ENCODE measurements around the gene PRR5.
A peak's percentile ranks its signal among the peaks of the same experiment; 100 is the strongest.
"Not testable (repeated sequence)": the region's sequence is repeated elsewhere in the genome, so short reads cannot be mapped to it uniquely, and the experiment has no call there.

The PRR5 gene, protein sequence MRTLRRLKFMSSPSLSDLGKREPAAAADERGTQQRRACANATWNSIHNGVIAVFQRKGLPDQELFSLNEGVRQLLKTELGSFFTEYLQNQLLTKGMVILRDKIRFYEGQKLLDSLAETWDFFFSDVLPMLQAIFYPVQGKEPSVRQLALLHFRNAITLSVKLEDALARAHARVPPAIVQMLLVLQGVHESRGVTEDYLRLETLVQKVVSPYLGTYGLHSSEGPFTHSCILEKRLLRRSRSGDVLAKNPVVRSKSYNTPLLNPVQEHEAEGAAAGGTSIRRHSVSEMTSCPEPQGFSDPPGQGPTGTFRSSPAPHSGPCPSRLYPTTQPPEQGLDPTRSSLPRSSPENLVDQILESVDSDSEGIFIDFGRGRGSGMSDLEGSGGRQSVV

DNA sequence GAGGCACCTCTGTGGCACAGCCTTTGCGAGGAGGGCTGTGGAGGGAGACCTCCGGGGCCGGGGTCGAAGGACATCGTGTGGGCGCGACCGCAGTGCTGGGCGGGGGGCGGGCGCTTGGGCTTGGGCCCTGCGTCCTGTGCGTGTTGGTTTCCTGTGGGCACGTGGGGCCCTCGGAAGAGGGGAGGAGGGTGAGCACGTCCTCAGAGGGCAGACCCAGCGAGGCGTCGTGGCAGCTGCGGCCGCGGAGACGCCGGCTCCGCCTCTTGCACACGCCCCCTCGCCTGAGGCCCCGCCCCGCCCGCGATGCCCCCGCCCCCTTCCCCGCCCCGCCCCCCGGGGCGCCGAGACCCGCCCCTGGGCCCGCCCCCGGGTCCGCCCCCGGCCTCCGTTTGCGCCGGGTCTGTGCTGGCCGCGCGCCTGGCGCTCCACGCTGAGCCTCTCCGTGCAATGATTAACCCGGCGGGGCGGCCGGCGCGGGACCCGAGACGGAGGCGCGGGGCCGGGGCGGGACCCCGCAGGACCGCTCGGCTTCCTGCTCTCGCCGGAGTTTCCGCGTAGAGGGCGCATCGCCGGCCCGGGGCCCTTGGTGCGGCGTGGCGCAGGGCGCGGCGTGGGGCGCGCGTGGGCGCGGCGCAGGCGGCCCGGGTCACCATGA is at the start of gene PRR5:
TSS of gene PRR5 (plus strand) at position 381 of the 655 bp plus-strand sequence. CDS start at position 652, 271 bp downstream.
- peak; percentile 76 for DNase-seq (ENCODE audit: low read depth in 2 of 2)

- DNase-seq (ENCODE audit: low read depth in 2 of 2), result not testable (repeated sequence)
Observed at GRCh38 chr22:44652866-44653265, 49.1 kb upstream of the PRR5 start.

- peak in 1 of 2 experiments; percentile 31 for DNase-seq (ENCODE audit: low read depth in 2 of 2)
Observed at GRCh38 chr22:44658311-44658953, 43.6 kb upstream of the PRR5 start.

DNA sequence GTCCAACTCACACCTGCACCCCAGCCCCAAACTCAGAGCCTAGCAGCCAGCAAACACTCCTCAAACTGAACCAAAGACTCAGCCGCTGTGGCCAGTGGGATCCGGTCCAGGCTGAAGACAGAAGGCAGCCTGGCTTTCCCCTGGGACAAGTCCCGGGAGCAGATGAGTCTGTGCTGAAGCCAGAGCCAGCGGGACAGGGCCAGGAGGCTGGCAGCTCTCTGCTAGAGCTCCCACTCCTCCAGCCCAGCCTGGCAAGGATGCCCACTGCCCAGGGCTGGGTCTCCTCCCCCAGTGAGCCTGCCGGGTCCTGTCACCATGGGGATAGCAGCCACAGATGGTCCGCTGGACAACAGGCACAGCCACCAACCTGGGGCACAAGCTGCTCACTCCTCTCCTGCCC is 42.9 kb upstream of the PRR5 start:
- no peak for DNase-seq (ENCODE audit: low read depth in 2 of 2)

DNA sequence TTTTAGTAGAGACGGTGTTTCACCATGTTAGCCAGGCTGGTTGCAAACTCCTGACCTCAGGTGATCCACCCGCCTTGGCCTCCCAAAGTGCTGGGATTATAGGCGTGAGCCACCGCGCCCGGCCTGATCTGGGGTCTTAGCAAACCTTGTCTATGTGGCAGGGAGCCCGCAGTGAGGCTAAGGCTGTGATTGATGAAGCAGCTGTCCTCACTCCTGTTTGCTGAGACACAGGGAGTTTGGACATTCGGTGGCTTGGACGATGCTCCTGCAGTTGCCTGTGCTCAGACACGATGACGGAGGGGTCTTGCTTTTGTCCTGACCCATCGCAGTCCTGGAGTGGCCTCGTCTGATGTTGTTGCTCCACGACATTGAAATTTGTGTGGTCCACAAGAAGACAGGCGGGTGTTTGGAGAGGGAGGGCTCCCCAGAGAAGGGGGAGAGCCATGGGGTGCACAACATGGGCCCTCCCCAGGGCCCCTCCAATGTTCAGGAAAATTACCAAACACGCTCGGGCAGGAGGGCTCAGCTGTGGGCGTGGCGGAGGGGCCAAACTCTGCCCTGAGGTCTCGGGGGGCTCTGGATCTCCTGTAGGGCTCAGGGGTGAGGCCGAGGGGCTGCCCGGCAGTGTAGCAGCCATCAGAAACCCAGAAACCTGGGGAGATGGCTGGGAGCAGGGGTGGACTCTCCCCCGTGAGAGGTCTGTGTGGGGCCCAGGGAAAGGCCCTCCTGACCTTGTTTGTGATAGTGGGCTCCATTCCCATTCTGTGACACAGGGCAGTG is 41.8 kb upstream of the PRR5 start:
- no peak for DNase-seq (ENCODE audit: low read depth in 2 of 2)

DNA sequence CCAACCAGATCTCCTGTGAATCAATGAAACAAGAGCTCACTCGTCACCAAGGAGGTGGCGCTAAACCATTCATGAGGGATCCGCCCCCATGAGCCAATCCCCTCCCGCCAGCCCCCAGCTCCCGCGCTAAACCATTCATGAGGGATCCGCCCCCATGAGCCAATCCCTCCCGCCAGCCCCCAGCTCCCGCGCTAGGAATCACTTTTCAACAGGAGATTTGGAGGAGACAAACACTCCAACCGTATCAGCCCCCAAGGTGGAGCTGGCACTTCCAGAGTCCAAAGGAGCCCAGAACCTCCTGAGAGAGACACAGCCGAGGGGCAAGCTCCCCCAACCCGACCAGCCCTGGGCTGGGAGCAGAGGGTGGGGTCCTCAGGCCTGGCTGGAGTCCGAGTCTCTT is 40.9 kb upstream of the PRR5 start:
- DNase-seq (ENCODE audit: low read depth in 2 of 2), result no peak

- DNase-seq (ENCODE audit: low read depth in 2 of 2), result no peak
Observed at GRCh38 chr22:44661659-44662569, 40.1 kb upstream of the PRR5 start.

DNA sequence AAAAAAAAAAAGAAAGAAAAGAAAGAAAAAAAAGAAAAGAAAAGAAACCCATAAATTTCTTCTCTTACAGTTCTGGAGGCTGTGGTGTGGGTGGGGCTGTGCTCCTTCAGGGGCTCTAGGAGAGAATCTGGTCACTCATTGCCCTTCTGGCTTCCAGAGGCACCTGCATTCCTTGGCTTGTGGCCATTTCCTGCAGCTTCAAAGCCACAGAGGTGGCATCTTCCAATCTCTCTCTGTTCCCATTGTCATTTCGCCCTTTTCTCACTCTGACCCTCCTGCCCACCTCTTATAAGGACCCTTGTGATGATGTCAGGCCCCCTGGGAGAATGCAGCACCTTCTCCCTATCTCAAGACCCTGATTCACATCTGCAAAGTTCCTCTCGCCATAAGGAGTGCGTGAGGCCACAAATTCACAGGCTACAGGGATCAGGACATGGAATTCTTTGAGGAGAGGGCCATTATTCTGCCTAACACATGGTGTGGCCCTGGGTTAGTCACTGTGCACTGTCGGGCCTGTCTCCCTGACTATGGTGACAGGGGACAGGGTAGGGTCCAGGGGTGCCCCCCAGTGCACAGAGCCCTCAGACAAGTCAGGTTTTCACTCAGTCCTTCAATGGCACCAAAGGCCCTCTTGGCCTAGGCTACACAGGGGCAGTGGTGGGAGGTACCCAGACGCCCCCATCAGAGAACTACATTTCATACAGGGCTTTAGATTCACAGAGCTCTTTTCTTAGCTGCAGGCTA is 38.6 kb upstream of the PRR5 start:
- no peak for DNase-seq (ENCODE audit: low read depth in 2 of 2)

DNA sequence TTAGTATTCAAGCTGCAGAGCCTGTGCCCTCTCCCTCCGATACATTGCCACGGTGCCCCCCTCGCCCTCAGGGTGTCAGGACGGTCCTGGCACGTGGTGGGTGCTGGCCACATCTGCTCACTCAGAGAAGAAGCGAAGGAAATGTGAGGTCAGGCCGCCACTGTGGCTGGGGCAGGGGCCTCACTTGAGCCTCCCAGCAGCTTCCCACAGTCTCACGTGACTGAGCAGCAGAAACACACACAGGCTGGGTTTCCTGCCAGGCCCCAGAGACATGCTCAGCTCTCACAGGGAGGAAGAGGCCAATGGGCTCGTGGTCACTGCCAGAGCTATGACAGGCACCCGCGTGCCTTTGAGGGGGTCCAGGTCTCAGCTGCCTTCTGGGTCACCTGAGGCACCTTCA is 37.9 kb upstream of the PRR5 start:
- no peak for DNase-seq (ENCODE audit: low read depth in 2 of 2)

DNA sequence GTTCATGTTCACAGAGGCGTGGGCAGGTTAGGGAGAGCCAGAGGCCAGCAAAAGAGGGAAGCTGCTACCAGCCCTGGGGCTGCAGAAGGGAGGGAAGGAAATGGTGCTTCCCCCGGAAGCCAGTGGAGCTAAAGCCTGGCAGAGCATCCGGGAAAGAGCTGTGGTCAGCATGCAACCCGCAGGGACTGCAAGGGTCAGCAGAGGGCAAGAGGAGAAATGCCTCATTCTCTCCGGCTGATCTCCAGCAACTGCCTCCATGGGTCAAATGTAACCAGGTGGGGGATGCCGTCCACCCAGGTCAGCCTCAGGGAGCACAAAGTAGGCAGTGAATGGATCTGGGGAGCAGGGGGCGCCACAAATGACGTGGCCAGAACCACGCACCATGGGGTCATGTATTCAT is 36.9 kb upstream of the PRR5 start:
- no peak for DNase-seq (ENCODE audit: low read depth in 2 of 2)

- no peak for DNase-seq (ENCODE audit: low read depth in 2 of 2)
Observed at GRCh38 chr22:44666207-44666585, 35.8 kb upstream of the PRR5 start.

- no peak for DNase-seq (ENCODE audit: low read depth in 2 of 2)
Observed at GRCh38 chr22:44667276-44667675, 34.7 kb upstream of the PRR5 start.

GRCh38 chr22:44667829-44668189 is 34.2 kb upstream of the PRR5 start:
- no peak for DNase-seq (ENCODE audit: low read depth in 2 of 2)

DNA sequence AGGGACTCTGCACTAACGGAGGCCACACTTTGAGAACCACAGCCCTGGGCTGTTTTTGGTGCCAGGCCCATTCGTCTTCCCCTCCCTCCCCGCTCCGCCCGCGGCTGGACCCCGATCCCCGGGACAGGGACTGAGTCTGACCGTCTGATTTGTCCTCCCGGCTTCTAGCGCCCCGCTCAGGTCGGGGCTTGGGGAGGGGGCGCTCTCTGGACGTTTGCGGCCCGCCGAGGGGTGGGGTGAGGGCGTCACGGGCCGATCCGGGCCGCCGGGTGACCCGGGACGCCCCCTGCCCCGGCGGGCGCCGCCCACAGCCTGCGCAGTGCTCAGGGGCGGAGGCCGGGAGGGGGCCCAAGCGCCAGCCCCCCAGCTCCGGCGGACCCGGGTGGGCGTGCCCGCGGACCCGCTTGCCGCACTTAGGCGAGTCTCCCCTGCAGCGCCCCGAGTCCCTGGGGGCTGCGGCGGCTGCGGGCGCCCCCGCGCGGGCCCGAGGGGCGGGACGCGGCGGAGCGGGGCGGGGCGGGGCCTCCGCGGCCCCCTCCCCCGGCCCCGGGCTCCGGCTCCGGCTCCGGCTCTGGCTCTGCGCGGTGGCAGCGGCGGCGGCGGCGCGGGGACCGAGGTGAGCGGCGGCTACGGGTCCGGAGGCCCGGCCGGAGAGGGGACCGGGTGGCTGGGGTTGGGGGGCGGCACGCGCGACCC is 33.7 kb upstream of the PRR5 start:
- DNase-seq (ENCODE audit: low read depth in 2 of 2), result no peak

DNA sequence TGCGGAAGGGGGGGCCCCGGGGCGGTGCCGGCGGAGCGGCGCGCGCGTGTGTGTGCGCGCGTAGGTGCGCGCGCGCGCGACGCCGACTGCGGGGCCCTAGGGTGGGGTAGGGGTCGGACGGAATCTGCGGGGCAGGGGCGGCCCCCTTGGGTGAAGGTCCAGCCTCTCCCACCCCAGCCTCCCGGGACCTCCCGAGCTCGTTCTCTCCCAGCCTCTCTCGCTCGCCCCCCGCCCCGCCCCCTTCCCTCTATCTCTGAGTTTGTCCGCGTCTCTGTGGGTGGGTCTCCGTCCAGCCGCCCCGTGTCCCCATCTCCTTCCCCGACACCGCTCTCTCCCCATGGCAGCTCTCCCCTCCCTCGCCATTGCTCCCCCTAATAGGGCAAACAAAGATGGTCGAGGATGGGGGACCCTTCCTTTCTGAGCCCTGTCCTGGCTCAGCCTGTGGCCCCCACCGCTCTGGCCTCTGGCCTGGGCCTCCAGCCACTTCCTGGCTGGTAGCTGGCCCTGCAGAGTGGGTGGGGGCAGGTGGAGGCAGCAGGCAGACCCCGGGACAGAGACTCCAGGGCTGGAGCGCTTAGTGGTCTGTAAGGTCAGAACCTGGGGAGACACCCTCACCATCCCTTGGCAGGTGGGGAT is 33.0 kb upstream of the PRR5 start:
- no peak for DNase-seq (ENCODE audit: low read depth in 2 of 2)

GRCh38 chr22:44669561-44669976 is 32.4 kb upstream of the PRR5 start:
- DNase-seq (ENCODE audit: low read depth in 2 of 2), result no peak

DNA sequence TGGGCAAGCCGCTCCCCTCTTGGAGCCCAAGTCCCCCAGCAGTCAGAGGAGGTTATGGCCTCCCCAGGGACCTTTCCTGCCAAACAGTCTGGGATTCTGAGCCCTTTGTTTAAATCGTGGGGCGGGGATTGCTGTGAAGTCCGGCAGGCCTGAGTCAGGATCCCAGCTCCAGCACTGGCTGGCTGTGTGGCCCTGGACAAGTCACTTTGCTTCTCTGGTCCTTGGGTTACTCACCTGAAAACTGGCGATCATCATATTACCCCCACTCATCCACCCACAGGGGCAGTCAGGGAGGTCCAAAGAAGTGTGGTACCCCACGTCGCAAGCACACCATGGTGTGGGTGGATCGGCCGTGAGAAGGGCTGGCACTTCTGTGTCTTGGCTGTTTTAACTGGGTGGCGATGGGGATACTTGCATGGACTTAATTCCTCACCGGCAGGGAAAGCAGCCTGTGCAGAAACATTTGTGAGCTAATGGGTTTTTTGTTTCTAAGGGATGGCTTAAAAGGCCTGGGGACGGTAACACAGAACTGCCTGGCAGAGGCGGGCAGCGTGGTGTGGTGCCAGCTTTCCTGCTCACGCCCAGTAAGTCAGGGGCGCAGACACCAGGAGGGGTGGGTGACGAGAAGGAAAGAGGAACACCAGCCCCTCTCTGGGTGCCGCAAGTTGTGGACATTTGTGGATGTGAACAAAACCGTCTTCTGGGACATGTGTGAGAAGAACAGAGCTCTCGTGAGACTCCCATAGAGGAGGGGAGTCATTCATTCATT is 31.6 kb upstream of the PRR5 start:
- no peak for DNase-seq (ENCODE audit: low read depth in 2 of 2)

GRCh38 chr22:44671742-44672141 is 30.3 kb upstream of the PRR5 start:
- no peak for DNase-seq (ENCODE audit: low read depth in 2 of 2)

DNA sequence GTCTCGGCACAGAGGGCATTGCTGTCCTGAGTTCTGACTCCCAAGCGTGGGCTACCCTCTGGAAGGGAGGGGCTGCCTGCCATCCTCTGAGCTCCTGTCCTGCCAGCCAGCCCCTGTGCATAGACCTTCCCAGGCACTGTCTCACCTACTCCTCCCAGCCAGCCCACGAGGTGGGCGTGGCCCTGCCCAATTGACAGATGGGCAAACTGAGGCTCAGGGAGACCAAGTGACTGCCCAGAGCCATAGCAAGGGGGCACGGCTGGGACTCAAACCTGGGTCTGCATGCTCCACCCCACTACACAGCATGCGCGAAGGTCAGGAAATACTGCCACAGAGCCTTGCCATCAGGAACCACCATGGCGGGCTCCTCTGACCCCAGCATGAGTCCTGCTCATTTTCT is 29.4 kb upstream of the PRR5 start:
- no peak for DNase-seq (ENCODE audit: low read depth in 2 of 2)
